ENCODE data around the gene RASA4B. TPM values are rescaled to one million over a fixed set of nuclear protein-coding genes. Genes with fewer than 3 reads are reported as not detected.

Gene RASA4B
- total RNA-seq, 1 experiment from 2014 or later: 6.0 TPM

GRCh38 chr7:102473271-102473991, 44.1 kb downstream of the RASA4B start:
- intact Hi-C loops (cut with micrococcal nuclease): no loop called here
- Histone ChIP-seq H3K4me3 (replicated peaks in 1 of 2; ENCODE audit: low read depth in 1 of 2, low read length in 2 of 2) (no peak overlapping the region), H3K4me1 (ENCODE audit: control insufficient read depth in 1 of 2, insufficient read depth in 2 of 2, low read length in 2 of 2) (no peaks in the 10 kb centered on the region), H3K36me3 (ENCODE audit: control insufficient read depth in 1 of 2, insufficient read depth in 2 of 2, low read length in 2 of 2) (no peaks in the 10 kb centered on the region; a peak in 2 of 4 replicates), H4K20me1 (ENCODE audit: insufficient read depth) (no peaks in the 10 kb centered on the region), H3K4me2 (ENCODE audit: low read length) (no peak overlapping the region), H3K79me2 (ENCODE audit: insufficient read depth, low read length) (no peaks in the 10 kb centered on the region), H2AFZ (ENCODE audit: low read depth, low read length, poor library complexity, severe bottlenecking) (no peak overlapping the region), H3K9ac (ENCODE audit: low read length) (no peak overlapping the region), H3K27me3 (ENCODE audit: insufficient read depth, low read length) (no peaks in the 10 kb centered on the region), H3K9me2 (ENCODE audit: insufficient read depth) (no peaks in the 10 kb centered on the region), H3K27ac (ENCODE audit: low read depth, low read length) (no peak overlapping the region), H3K9me3 (ENCODE audit: control insufficient read depth in 1 of 2, insufficient read depth in 1 of 2, low read depth in 1 of 2, low read length in 2 of 2) (no peaks in the 10 kb centered on the region)
- no TSS peak for BruUV-seq (replicated peaks)
- TF ChIP-seq ZNF274 (IDR thresholded peaks at IDR 0.05; ENCODE audit: low read depth, low read length) (no peak), SP1 (IDR thresholded peaks at IDR 0.05; ENCODE audit: low read depth) (no peak), POLR2AphosphoS5 (IDR thresholded peaks at IDR 0.05; ENCODE audit: low read depth, low read length) (no peak), MAX (IDR thresholded peaks at IDR 0.05) (no peak)
- CTCF ChIA-PET: no interaction called here
- ATAC-seq (no peak), DNase-seq (ENCODE audit: low read depth, low spot score) (no peak)
- POLR2A ChIA-PET: no interaction called here
- RAD21 ChIA-PET (ENCODE audit: low non-redundant PET in 1 of 2, low total read pairs in 2 of 2, uncharacterized antibody in 2 of 2, unreplicated experiment in 2 of 2): no interaction called here

DNA sequence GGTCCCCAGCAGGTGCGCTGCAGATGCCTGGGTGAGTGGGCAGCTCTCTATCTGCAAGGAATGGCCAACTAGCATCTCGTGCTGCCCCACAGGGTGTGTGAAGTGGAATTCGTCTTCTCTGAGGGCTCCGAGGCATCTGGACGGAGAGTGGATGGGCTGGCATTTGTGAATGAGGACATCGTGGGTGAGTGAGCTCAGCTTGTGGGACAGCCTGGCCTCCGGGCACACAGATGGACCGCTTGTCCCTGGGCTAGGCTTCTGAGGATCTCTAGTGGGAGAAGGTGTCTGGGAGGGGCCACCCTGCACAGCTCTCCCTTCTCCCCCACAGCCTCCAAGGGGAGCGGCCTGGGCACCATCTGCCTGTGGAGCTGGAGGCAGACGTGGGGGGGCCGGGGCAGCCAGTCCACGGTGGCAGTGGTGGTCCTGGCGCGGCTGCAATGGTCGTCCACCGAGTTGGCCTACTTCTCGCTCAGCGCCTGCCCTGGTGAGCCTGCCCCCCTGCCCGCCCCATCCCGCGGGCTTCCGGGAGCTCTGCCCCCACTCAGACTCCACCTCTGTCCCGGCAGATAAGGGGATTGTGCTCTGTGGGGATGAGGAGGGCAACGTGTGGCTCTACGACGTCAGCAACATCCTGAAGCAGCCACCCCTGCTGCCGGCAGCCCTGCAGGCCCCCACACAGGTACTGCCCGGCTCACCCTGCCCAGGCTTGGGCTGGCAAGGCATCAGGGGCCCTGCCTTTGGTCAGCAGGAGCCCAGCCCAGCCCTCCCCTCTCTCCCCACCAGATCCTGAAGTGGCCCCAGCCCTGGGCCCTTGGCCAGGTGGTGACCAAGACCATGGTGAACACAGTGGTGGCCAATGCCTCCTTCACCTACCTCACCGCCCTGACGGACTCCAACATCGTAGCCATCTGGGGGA, 45.2 kb downstream of the RASA4B start:
- Histone ChIP-seq H4K20me1 (ENCODE audit: insufficient read depth) (no peaks in the 10 kb centered on the region), H3K36me3 (ENCODE audit: control insufficient read depth in 1 of 2, insufficient read depth in 2 of 2, low read length in 2 of 2) (no peaks in the 10 kb centered on the region; a peak in 2 of 4 replicates), H3K4me1 (ENCODE audit: control insufficient read depth in 1 of 2, insufficient read depth in 2 of 2, low read length in 2 of 2) (no peaks in the 10 kb centered on the region), H3K9ac (ENCODE audit: low read length) (no peak overlapping the region), H3K9me2 (ENCODE audit: insufficient read depth) (no peaks in the 10 kb centered on the region), H3K4me2 (ENCODE audit: low read length) (no peak overlapping the region), H2AFZ (ENCODE audit: low read depth, low read length, poor library complexity, severe bottlenecking) (no peak overlapping the region), H3K27me3 (ENCODE audit: insufficient read depth, low read length) (no peaks in the 10 kb centered on the region), H3K9me3 (ENCODE audit: control insufficient read depth in 1 of 2, insufficient read depth in 1 of 2, low read depth in 1 of 2, low read length in 2 of 2) (no peaks in the 10 kb centered on the region), H3K27ac (ENCODE audit: low read depth, low read length) (no peak overlapping the region), H3K4me3 (replicated peaks in 1 of 2; ENCODE audit: low read depth in 1 of 2, low read length in 2 of 2) (no peak overlapping the region), H3K79me2 (ENCODE audit: insufficient read depth, low read length) (no peaks in the 10 kb centered on the region)
- ChIA-PET RAD21 (ENCODE audit: low non-redundant PET in 1 of 2, low total read pairs in 2 of 2, uncharacterized antibody in 2 of 2, unreplicated experiment in 2 of 2) (interaction anchor here in 1 of 2 experiments (0.6 kb wide), 1 partner anchor 198 kb away, joined by 3 read pairs; no protein-coding TSS in a partner anchor), POLR2A (no interaction called here), CTCF (no interaction called here)
- ATAC-seq: peak; percentile 13; the same call in 1 of the 2 replicates
- no peak for DNase-seq (ENCODE audit: low read depth, low spot score)
- intact Hi-C loops (cut with micrococcal nuclease): no loop called here
- no TSS peak for BruUV-seq (replicated peaks)
- TF ChIP-seq EZH2phosphoT487 (IDR thresholded peaks at IDR 0.05; ENCODE audit: borderline replicate concordance): no peak
- TF ChIP-seq POLR2AphosphoS5 (IDR thresholded peaks at IDR 0.05; ENCODE audit: low read depth, low read length): peak; percentile 11; the same call in 1 of the 2 replicates
